Sciatic nerve (tissue), 2 donors: ENCODE measurements around the gene HOXC5. TPM values are rescaled to one million over a fixed set of nuclear protein-coding genes. Genes with fewer than 3 reads are reported as not detected.

ENCODE experiments used
- ATAC-seq: fragments of 200-7000 bp; cut with Tn5 transposase; one replicate; pipeline ENCODE4 v1.9.1; 2020; ENCODE audit warnings: mild to moderate bottlenecking, moderate library complexity
- DNase-seq: peaks from one replicate; pipeline ENCODE4 v3.0.0-alpha.2; 2020; ENCODE audit warnings: low spot score
- intact Hi-C: fragments of 100-400 bp; cut with DNase I; formaldehyde crosslinking; loops from one replicate; pipeline ENCODE4 v1.14.2; 2022
- total RNA-seq: library from RNA; stranded (reverse); fragmentation: NEBNext Ultra II Directional; extraction: Animal tissue kit (Norgen Biotek cat#: 25700); gene quantifications from one replicate; pipeline ENCODE4 v1.2.1, GENCODE V29; 2021
- donor health status: DM: no; HTN: no; CAD: no.
- donor health status: DM: no; HTN: no; CAD: no.

The HOXC5 gene
- total RNA-seq, 1 donor from 2014 or later, result 5.6 TPM

- DNase-seq (no peak), ATAC-seq (peak; percentile 65)
- intact Hi-C loops, result no loop called here
Measured at GRCh38 chr12:54052438-54053002, 19.7 kb downstream of the HOXC5 start.

- no peak for DNase-seq
- peak; percentile 49 for ATAC-seq
Measured at GRCh38 chr12:54053003-54053750, 20.3 kb downstream of the HOXC5 start.

GRCh38 chr12:54053751-54054741, 21.2 kb downstream of the HOXC5 start, which contains the start of gene HOXC4:
TSS of gene HOXC4 (plus strand) at chr12:54053835. CDS start at chr12:54053923, 88 bp downstream.
- intact Hi-C loops, result no loop called here
- DNase-seq (no peak), ATAC-seq (peak; percentile 83)

More at GRCh38 chr12:54053003-54053750, 20.3 kb downstream of the HOXC5 start:
- intact Hi-C loops, result no loop called here

- DNase-seq (no peak), ATAC-seq (no peak)
- intact Hi-C loops, result no loop called here
Measured at GRCh38 chr12:54054742-54055194, 21.9 kb downstream of the HOXC5 start.

- ATAC-seq (no peak), DNase-seq (no peak)
- intact Hi-C loops, result no loop called here
Measured at GRCh38 chr12:54055552-54055951, 22.7 kb downstream of the HOXC5 start.

- intact Hi-C loops, result no loop called here
- ATAC-seq, result no peak
Measured at GRCh38 chr12:54056110-54056509, 23.3 kb downstream of the HOXC5 start.

GRCh38 chr12:54058128-54058768, 25.4 kb downstream of the HOXC5 start:
- DNase-seq (no peak), ATAC-seq (no peak)
- intact Hi-C loops, result no loop called here

More at GRCh38 chr12:54056110-54056509, 23.3 kb downstream of the HOXC5 start:
- DNase-seq, result no peak

GRCh38 chr12:54059668-54060067, 26.8 kb downstream of the HOXC5 start:
- ATAC-seq (peak; percentile 31), DNase-seq (no peak)
- intact Hi-C loops, result no loop called here

GRCh38 chr12:54060174-54060974, 27.5 kb downstream of the HOXC5 start:
- intact Hi-C loops, result no loop called here
- DNase-seq (no peak), ATAC-seq (peak; percentile 55)

- intact Hi-C loops, result no loop called here
- ATAC-seq (peak; percentile 41), DNase-seq (no peak)
Measured at GRCh38 chr12:54060975-54061778, 28.3 kb downstream of the HOXC5 start.

- no peak for ATAC-seq
- no peak for DNase-seq
- intact Hi-C loops, result no loop called here
Measured at GRCh38 chr12:54065677-54066076, 32.8 kb downstream of the HOXC5 start.

GRCh38 chr12:54066408-54066807, 33.6 kb downstream of the HOXC5 start:
- DNase-seq (no peak), ATAC-seq (no peak)
- intact Hi-C loops, result no loop called here

GRCh38 chr12:54068418-54069070, 35.7 kb downstream of the HOXC5 start:
- DNase-seq (no peak), ATAC-seq (no peak)
- intact Hi-C loops, result no loop called here

GRCh38 chr12:54071942-54072341, 39.1 kb downstream of the HOXC5 start:
- ATAC-seq (no peak), DNase-seq (no peak)
- intact Hi-C loops, result no loop called here

GRCh38 chr12:54074308-54074707, 41.5 kb downstream of the HOXC5 start:
- intact Hi-C loops, result no loop called here
- no peak for DNase-seq
- ATAC-seq, result no peak

GRCh38 chr12:54075409-54075808, 42.6 kb downstream of the HOXC5 start:
- intact Hi-C loops, result no loop called here
- ATAC-seq, result no peak
- no peak for DNase-seq

- ATAC-seq (no peak), DNase-seq (no peak)
- intact Hi-C loops, result no loop called here
Measured at GRCh38 chr12:54075974-54076373, 43.1 kb downstream of the HOXC5 start.
